Activated CD8-positive, alpha-beta T cell treated with anti-CD3 and anti-CD28 coated beads, Interleukin-2, amount 10 ng/mL, durations not matched to agents 7 days and 5 days (primary cell): ENCODE results near the gene HOXD12. TPM values are rescaled to one million over a fixed set of nuclear protein-coding genes. Genes with fewer than 3 reads are reported as not detected.
A peak's percentile ranks its signal among the peaks of the same experiment; 100 is the strongest.

ENCODE experiments used
- ATAC-seq: fragments of 150-1000 bp; cut with Tn5 transposase; one replicate; pipeline ENCODE4 v1.10.0; 2021; ENCODE audit warnings: moderate library complexity
- CTCF ChIA-PET: fragments of 350-600 bp; sonication (Branson Sonifier 250); formaldehyde crosslinking; loops from one replicate; lab custom pipeline; 2021; ENCODE audit warnings: antibody characterized with exemption; lab: Charles Lee
- POLR2A ChIA-PET: fragments of 350-600 bp; sonication (Branson Sonifier 250); formaldehyde crosslinking; loops from one replicate; lab custom pipeline; 2021; ENCODE audit warnings: antibody characterized with exemption; lab: Charles Lee
- DNase-seq: peaks from one replicate; pipeline ENCODE4 v3.0.0-alpha.2; 2020
- H3K27ac Mint-ChIP-seq: one replicate; pipeline ENCODE4 v1.8.0; 2021; ENCODE audit warnings: mild to moderate bottlenecking, mixed read lengths
- H3K27me3 Mint-ChIP-seq: one replicate; pipeline ENCODE4 v1.8.0; 2021; ENCODE audit warnings: low read depth, mixed read lengths
- H3K36me3 Mint-ChIP-seq: one replicate; pipeline ENCODE4 v1.8.0; 2021; ENCODE audit warnings: low read depth, mixed read lengths
- H3K4me1 Mint-ChIP-seq: one replicate; pipeline ENCODE4 v1.8.0; 2021; ENCODE audit warnings: low read depth, mixed read lengths
- H3K4me3 Mint-ChIP-seq: one replicate; pipeline ENCODE4 v1.8.0; 2021; ENCODE audit warnings: mild to moderate bottlenecking, mixed read lengths
- H3K9me3 Mint-ChIP-seq: one replicate; pipeline ENCODE4 v1.8.0; 2022; ENCODE audit warnings: mixed read lengths; ENCODE audit not compliant: insufficient read depth
- total RNA-seq, 2 experiments: library from RNA; stranded (reverse); gene quantifications; one replicate each; pipeline ENCODE4 v1.2.3, GENCODE V29; 2021

HOXD12 gene
- total RNA-seq, 2 experiments from 2014 or later, result not detected

GRCh38 chr2:176089843-176090395 is 9.7 kb upstream of the HOXD12 start:
- ATAC-seq, result no peak
- peaks cover 3% of the 10 kb centered on the region for H3K36me3 Mint-ChIP-seq
- ChIA-PET CTCF (interaction anchor here (1.3 kb wide), 1 partner anchor 465 kb away, joined by 3 read pairs; no protein-coding TSS in a partner anchor), POLR2A (no interaction called here)
- no peak for DNase-seq
- no peak overlapping the region for H3K4me3 Mint-ChIP-seq
- no peak overlapping the region for H3K27ac Mint-ChIP-seq
- H3K27me3 Mint-ChIP-seq, result peaks cover 83% of the 10 kb centered on the region
- no peaks in the 10 kb centered on the region for H3K9me3 Mint-ChIP-seq
- peaks cover 12% of the 10 kb centered on the region for H3K4me1 Mint-ChIP-seq

- no peak overlapping the region for H3K27ac Mint-ChIP-seq
- peaks cover 84% of the 10 kb centered on the region for H3K27me3 Mint-ChIP-seq
- H3K36me3 Mint-ChIP-seq, result peaks cover 3% of the 10 kb centered on the region
- CTCF ChIA-PET, result no interaction called here
- ATAC-seq, result no peak
- peaks cover 12% of the 10 kb centered on the region for H3K4me1 Mint-ChIP-seq
- H3K9me3 Mint-ChIP-seq, result no peaks in the 10 kb centered on the region
- H3K4me3 Mint-ChIP-seq, result no peak overlapping the region
- no peak for DNase-seq
- POLR2A ChIA-PET, result no interaction called here
These were observed 8.7 kb upstream of the HOXD12 start for GRCh38 chr2:176090862-176091261.

- Mint-ChIP-seq H3K36me3 (peaks cover 3% of the 10 kb centered on the region), H3K27me3 (peaks cover 86% of the 10 kb centered on the region), H3K4me1 (peaks cover 14% of the 10 kb centered on the region), H3K9me3 (no peaks in the 10 kb centered on the region), H3K4me3 (peak overlapping the region; percentile 22), H3K27ac (peak overlapping the region; percentile 68)
- CTCF ChIA-PET, result interaction anchor here (1.2 kb wide), 1 partner anchor 405 kb away, joined by 3 read pairs; no protein-coding TSS in a partner anchor
- DNase-seq (no peak), ATAC-seq (no peak)
- POLR2A ChIA-PET, result no interaction called here
These were observed 8.0 kb upstream of the HOXD12 start for GRCh38 chr2:176091329-176092258.

- peaks cover 21% of the 10 kb centered on the region for H3K4me1 Mint-ChIP-seq
- no peak for ATAC-seq
- no peaks in the 10 kb centered on the region for H3K36me3 Mint-ChIP-seq
- peaks cover 84% of the 10 kb centered on the region for H3K27me3 Mint-ChIP-seq
- H3K4me3 Mint-ChIP-seq, result peak within 1 kb of the TSS; percentile 27
- ChIA-PET CTCF (interaction anchor here (0.8 to 1.2 kb wide), 2 partner anchors 403 to 406 kb away, joined by 3 read pairs; no protein-coding TSS in a partner anchor), POLR2A (no interaction called here)
- no peaks in the 10 kb centered on the region for H3K9me3 Mint-ChIP-seq
- H3K27ac Mint-ChIP-seq, result peak within 1 kb of the TSS; percentile 68
- DNase-seq, result no peak
These were observed 7.1 kb upstream of the HOXD12 start, which contains the start of gene HOXD13 for GRCh38 chr2:176092270-176093144. Gene HOXD13 (plus strand): TSS chr2:176092721. CDS start chr2:176092891, 170 bp downstream.

- POLR2A ChIA-PET, result no interaction called here
- H3K27me3 Mint-ChIP-seq, result peaks cover 85% of the 10 kb centered on the region
- ATAC-seq (no peak), DNase-seq (no peak)
- peak overlapping the region; percentile 54 for H3K27ac Mint-ChIP-seq
- H3K4me3 Mint-ChIP-seq, result peak overlapping the region; percentile 27
- H3K4me1 Mint-ChIP-seq, result peaks cover 19% of the 10 kb centered on the region
- no peaks in the 10 kb centered on the region for H3K36me3 Mint-ChIP-seq
- H3K9me3 Mint-ChIP-seq, result no peaks in the 10 kb centered on the region
- CTCF ChIA-PET, result interaction anchor here (0.8 to 5.6 kb wide), 7 partner anchors 8 to 406 kb away, joined by 3 to 80 read pairs (median 3); no protein-coding TSS in a partner anchor
These were observed 6.3 kb upstream of the HOXD12 start for GRCh38 chr2:176093145-176093897.

- POLR2A ChIA-PET, result interaction anchor here (0.6 to 0.7 kb wide), 2 partner anchors 17 to 20 kb away, joined by 3 to 4 read pairs; no protein-coding TSS in a partner anchor
- Mint-ChIP-seq H3K4me3 (peak overlapping the region; percentile 27), H3K36me3 (no peaks in the 10 kb centered on the region), H3K9me3 (no peaks in the 10 kb centered on the region), H3K27ac (peak overlapping the region; percentile 54), H3K27me3 (peaks cover 85% of the 10 kb centered on the region), H3K4me1 (peaks cover 17% of the 10 kb centered on the region)
- ATAC-seq (no peak), DNase-seq (no peak)
- CTCF ChIA-PET, result interaction anchor here (0.8 to 5.6 kb wide), 6 partner anchors 8 to 405 kb away, joined by 3 to 80 read pairs (median 3); no protein-coding TSS in a partner anchor
These were observed 5.7 kb upstream of the HOXD12 start for GRCh38 chr2:176093898-176094249.

- ChIA-PET CTCF (interaction anchor here (0.8 to 5.6 kb wide), 6 partner anchors 9 to 406 kb away, joined by 3 to 80 read pairs (median 3); no protein-coding TSS in a partner anchor), POLR2A (interaction anchor here (0.6 to 0.7 kb wide), 3 partner anchors 17 to 843 kb away, joined by 3 to 4 read pairs (median 3); no protein-coding TSS in a partner anchor)
- Mint-ChIP-seq H3K4me3 (no peak overlapping the region), H3K27me3 (peaks cover 85% of the 10 kb centered on the region), H3K4me1 (peaks cover 17% of the 10 kb centered on the region), H3K27ac (no peak overlapping the region), H3K36me3 (no peaks in the 10 kb centered on the region), H3K9me3 (no peaks in the 10 kb centered on the region)
- DNase-seq (no peak), ATAC-seq (no peak)
These were observed 5.2 kb upstream of the HOXD12 start for GRCh38 chr2:176094349-176094748.

- Mint-ChIP-seq H3K27me3 (peaks cover 82% of the 10 kb centered on the region), H3K4me3 (no peak overlapping the region), H3K27ac (no peak overlapping the region), H3K36me3 (peaks cover 1% of the 10 kb centered on the region), H3K4me1 (peaks cover 17% of the 10 kb centered on the region), H3K9me3 (no peaks in the 10 kb centered on the region)
- no peak for DNase-seq
- CTCF ChIA-PET, result interaction anchor here (1.0 to 5.6 kb wide), 5 partner anchors 44 to 844 kb away, joined by 3 to 80 read pairs (median 5); no protein-coding TSS in a partner anchor
- no peak for ATAC-seq
- POLR2A ChIA-PET, result no interaction called here
These were observed 4.2 kb upstream of the HOXD12 start for GRCh38 chr2:176095421-176095820.

- ATAC-seq (peak; percentile 18), DNase-seq (no peak)
- Mint-ChIP-seq H3K27ac (no peak overlapping the region), H3K4me1 (peaks cover 17% of the 10 kb centered on the region), H3K4me3 (peak overlapping the region; percentile 52), H3K27me3 (peaks cover 82% of the 10 kb centered on the region), H3K36me3 (peaks cover 1% of the 10 kb centered on the region), H3K9me3 (no peaks in the 10 kb centered on the region)
- ChIA-PET CTCF (interaction anchor here (0.8 to 5.6 kb wide), 13 partner anchors 8 to 893 kb away, joined by 3 to 80 read pairs (median 5); no protein-coding TSS in a partner anchor), POLR2A (no interaction called here)
These were observed 3.2 kb upstream of the HOXD12 start for GRCh38 chr2:176096243-176096985.
